NK-92 (cell line): ENCODE measurements around the gene HMGB2.

ENCODE experiments used
- DNase-seq: peaks from one replicate; lab custom pipeline; 2025; ENCODE audit not compliant: unreplicated experiment; lab: John Stamatoyannopoulos, UW

HMGB2 gene

GRCh38 chr4:173288698-173289352, 45.3 kb downstream of the HMGB2 start:
- DNase-seq, result no peak

- no peak for DNase-seq
Measured at GRCh38 chr4:173288296-173288695, 45.9 kb downstream of the HMGB2 start.

- no peak for DNase-seq
Measured at GRCh38 chr4:173287486-173287885, 46.7 kb downstream of the HMGB2 start.

GRCh38 chr4:173284463-173284862, 49.7 kb downstream of the HMGB2 start:
- DNase-seq, result no peak

GRCh38 chr4:173282626-173283025, 51.5 kb downstream of the HMGB2 start:
- DNase-seq, result no peak

- no peak for DNase-seq
Measured at GRCh38 chr4:173282256-173282562, 51.9 kb downstream of the HMGB2 start.

- DNase-seq, result no peak
Measured at GRCh38 chr4:173281406-173282255, 52.5 kb downstream of the HMGB2 start.
